K562 (cell line): ENCODE data around the gene FNBP1. TPM values are rescaled to one million over a fixed set of nuclear protein-coding genes. Genes with fewer than 3 reads are reported as not detected.

Experiments
- ATF7 ChIP-seq: fragments of 450-650 bp; IDR thresholded peaks from 2 replicates; pipeline ENCODE4 v1.7.1; 2014; ENCODE audit warnings: mild to moderate bottlenecking, moderate library complexity
- CBFA2T3 ChIP-seq: fragments of 450-650 bp; IDR thresholded peaks from 2 replicates; pipeline ENCODE4 v1.6.1; 2017
- GTF3C2 ChIP-seq: IDR thresholded peaks from 3 replicates; pipeline ENCODE4 v1.6.1; 2011; ENCODE audit warnings: borderline replicate concordance, mild to moderate bottlenecking, moderate library complexity; ENCODE audit not compliant: insufficient read length; ENCODE audit errors: extremely low read depth
- HBP1 ChIP-seq: fragments of 450-650 bp; formaldehyde crosslinking; IDR thresholded peaks from 2 replicates; pipeline ENCODE4 v1.4.0; 2022; ENCODE audit warnings: missing genetic modification characterization
- JUND ChIP-seq, 2 experiments: IDR thresholded peaks; 2 replicates in 1 of 2; 3 replicates in 1 of 2; pipeline ENCODE4 v1.6.1; 2011; ENCODE audit warnings: borderline replicate concordance in 2 of 2, low read depth in 2 of 2, low read length in 2 of 2, improper control_type of control experiment in 1 of 2, missing biosample characterization in 1 of 2, missing genetic modification characterization in 1 of 2, missing genetic modification reagents in 1 of 2
- MAX ChIP-seq: sonication (generic); formaldehyde crosslinking; IDR thresholded peaks from 2 replicates; pipeline ENCODE4 v1.9.0; 2022; ENCODE audit warnings: mild to moderate bottlenecking, missing genetic modification reagents
- MXI1 ChIP-seq: IDR thresholded peaks from 2 replicates; pipeline ENCODE4 v1.6.1; 2011; ENCODE audit warnings: low read depth, mild to moderate bottlenecking, improper control_type of control experiment, low read length
- PURB ChIP-seq: sonication (generic); formaldehyde crosslinking; IDR thresholded peaks from 2 replicates; pipeline ENCODE4 v1.9.0; 2021; ENCODE audit warnings: low read depth, mild to moderate bottlenecking, missing genetic modification reagents
- THRB ChIP-seq: fragments of 450-650 bp; formaldehyde crosslinking; conservative IDR thresholded peaks from 2 replicates; pipeline ENCODE4 v1.4.0; 2022; ENCODE audit warnings: mild to moderate bottlenecking, missing genetic modification characterization
- ZNF707 ChIP-seq: fragments of 250-450 bp; sonication (Bioruptor Pico); conservative IDR thresholded peaks from 2 replicates; pipeline ENCODE4 v1.8.0; 2022; ENCODE audit warnings: inconsistent platforms, mild to moderate bottlenecking, moderate library complexity
- polyA plus RNA-seq, 8 experiments: library from polyadenylated mRNA; depleted of rRNA in 4 of 8; stranded (reverse) in 5 of 8; unstranded in 3 of 8; fragments of >200 nt; fragmentation: Nextera tagmentation in 2 of 8; fragmentation: Illumina TruSeq in 1 of 8; extraction: Ambion mirVana in 2 of 8; extraction: Trizol in 1 of 8; gene quantifications; 2 replicates each; pipeline versions ENCODE4 v1.2.1 to v1.2.3, GENCODE V29; 2011 to 2014; ENCODE audit warnings: inconsistent platforms in 1 of 8, missing spikeins in 1 of 8
- total RNA-seq, 7 experiments: library from RNA; depleted of rRNA in 6 of 7; stranded (reverse); fragments of >200 nt in 6 of 7; fragmentation: Illumina TruSeq in 2 of 7; extraction: Trizol in 2 of 7; gene quantifications; 2 replicates each; pipeline versions ENCODE4 v1.2.1 to v1.2.3, GENCODE V29; 2011 to 2021; ENCODE audit warnings: low replicate concordance in 1 of 7

FNBP1 gene
- total and polyA plus RNA-seq, 9 of the 15 experiments (the other 6 are each of a cell fraction or from before 2014, with no cell fraction given) = 1.8 to 14.9 (median 7.6) TPM

DNA sequence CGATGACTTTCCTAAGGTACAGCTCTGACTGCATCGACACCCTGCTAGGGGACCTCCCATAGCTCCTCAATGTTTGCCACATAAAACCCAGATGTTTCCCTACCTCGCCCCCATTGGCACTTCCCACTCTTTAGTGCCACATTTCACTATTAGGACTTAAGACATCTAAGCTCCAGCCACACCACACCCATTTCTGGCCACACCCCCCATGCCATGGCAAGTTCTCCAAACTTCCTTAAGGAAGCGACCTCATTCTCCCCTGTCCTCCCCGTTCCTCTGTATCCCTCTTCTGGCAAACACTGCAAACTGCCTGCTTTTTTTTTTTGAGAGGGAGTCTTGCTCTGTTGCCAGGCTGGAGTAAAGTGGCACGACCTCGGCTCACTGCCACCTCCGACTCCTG lies 144.8 kb downstream of the FNBP1 start (continued):
- no peak for TF ChIP-seq MAX (CRISPR knock-in tag)
- 0 out of 2 replicates have a peak, but pooled peaks have one; percentile 20 for TF ChIP-seq HBP1 (CRISPR knock-in tag)
- TF ChIP-seq GTF3C2 = no peak
- no peak for TF ChIP-seq CBFA2T3
- no peak for TF ChIP-seq MXI1
- peak; percentile 70; the same call in 1 of the 2 replicates for TF ChIP-seq ATF7
- TF ChIP-seq JUND (IDR thresholded peaks at IDR 0.05; ENCODE audit: borderline replicate concordance, low read depth, low read length) = 0 out of 2 replicates have a peak, but pooled peaks have one; percentile 9
- TF ChIP-seq JUND (tag; IDR thresholded peaks at IDR 0.05; ENCODE audit: borderline replicate concordance, low read depth, low read length) = peak; percentile 23; the same call in 1 of the 3 replicates
- TF ChIP-seq PURB (CRISPR knock-in tag) = no peak
- TF ChIP-seq ZNF707 (CRISPR knock-in tag) = no peak
- TF ChIP-seq THRB (CRISPR knock-in tag) = 0 out of 2 replicates have a peak, but pooled peaks have one; percentile 32
